Measurements from ENCODE around the gene GUCY2F.

GUCY2F gene

GRCh38 chrX:109403922-109404321, 78.0 kb downstream of the GUCY2F start:
- Histone ChIP-seq H4K20me1 (ENCODE audit: insufficient read depth, low read length) (no peaks in the 10 kb centered on the region), H3K9ac (ENCODE audit: low read length) (no peak overlapping the region), H3K27me3 (ENCODE audit: insufficient read depth, low read length) (no peaks in the 10 kb centered on the region), H3K79me2 (ENCODE audit: insufficient read depth, low read length) (no peaks in the 10 kb centered on the region), H3K36me3 (ENCODE audit: insufficient read depth, low read length) (no peaks in the 10 kb centered on the region), H3K9me3 (ENCODE audit: low read length) (no peaks in the 10 kb centered on the region), H3K27ac (ENCODE audit: low read depth, low read length, poor library complexity, severe bottlenecking) (no peak overlapping the region), H3K4me2 (ENCODE audit: low read length) (no peak overlapping the region), H3K4me3 (ENCODE audit: low read depth, low read length, poor library complexity, severe bottlenecking) (no peak overlapping the region), H3K9me2 (ENCODE audit: low read depth, low read length) (no peaks in the 10 kb centered on the region), H2AFZ (ENCODE audit: low read length) (no peak overlapping the region), H3K4me1 (ENCODE audit: insufficient read depth, low read length, severe bottlenecking) (no peaks in the 10 kb centered on the region), H3F3A (ENCODE audit: insufficient read depth, low read length) (no peaks in the 10 kb centered on the region)
- no peak for TF ChIP-seq EZH2 (IDR thresholded peaks at IDR 0.05; ENCODE audit: borderline replicate concordance, low read length)
- TF ChIP-seq, protein P1, sequence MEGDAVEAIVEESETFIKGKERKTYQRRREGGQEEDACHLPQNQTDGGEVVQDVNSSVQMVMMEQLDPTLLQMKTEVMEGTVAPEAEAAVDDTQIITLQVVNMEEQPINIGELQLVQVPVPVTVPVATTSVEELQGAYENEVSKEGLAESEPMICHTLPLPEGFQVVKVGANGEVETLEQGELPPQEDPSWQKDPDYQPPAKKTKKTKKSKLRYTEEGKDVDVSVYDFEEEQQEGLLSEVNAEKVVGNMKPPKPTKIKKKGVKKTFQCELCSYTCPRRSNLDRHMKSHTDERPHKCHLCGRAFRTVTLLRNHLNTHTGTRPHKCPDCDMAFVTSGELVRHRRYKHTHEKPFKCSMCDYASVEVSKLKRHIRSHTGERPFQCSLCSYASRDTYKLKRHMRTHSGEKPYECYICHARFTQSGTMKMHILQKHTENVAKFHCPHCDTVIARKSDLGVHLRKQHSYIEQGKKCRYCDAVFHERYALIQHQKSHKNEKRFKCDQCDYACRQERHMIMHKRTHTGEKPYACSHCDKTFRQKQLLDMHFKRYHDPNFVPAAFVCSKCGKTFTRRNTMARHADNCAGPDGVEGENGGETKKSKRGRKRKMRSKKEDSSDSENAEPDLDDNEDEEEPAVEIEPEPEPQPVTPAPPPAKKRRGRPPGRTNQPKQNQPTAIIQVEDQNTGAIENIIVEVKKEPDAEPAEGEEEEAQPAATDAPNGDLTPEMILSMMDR (IDR thresholded peaks at IDR 0.05; ENCODE audit: low read length), result no peak

- Histone ChIP-seq H3K9me2 (ENCODE audit: low read depth, low read length) (no peaks in the 10 kb centered on the region), H3K4me1 (ENCODE audit: insufficient read depth, low read length, severe bottlenecking) (no peaks in the 10 kb centered on the region), H2AFZ (ENCODE audit: low read length) (no peak overlapping the region), H3K9ac (ENCODE audit: low read length) (no peak overlapping the region), H3F3A (ENCODE audit: insufficient read depth, low read length) (no peaks in the 10 kb centered on the region), H3K27me3 (ENCODE audit: insufficient read depth, low read length) (no peaks in the 10 kb centered on the region), H3K4me3 (ENCODE audit: low read depth, low read length, poor library complexity, severe bottlenecking) (no peak overlapping the region), H3K9me3 (ENCODE audit: low read length) (no peaks in the 10 kb centered on the region), H3K79me2 (ENCODE audit: insufficient read depth, low read length) (no peaks in the 10 kb centered on the region), H3K4me2 (ENCODE audit: low read length) (no peak overlapping the region), H3K36me3 (ENCODE audit: insufficient read depth, low read length) (no peaks in the 10 kb centered on the region), H3K27ac (ENCODE audit: low read depth, low read length, poor library complexity, severe bottlenecking) (no peak overlapping the region), H4K20me1 (ENCODE audit: insufficient read depth, low read length) (no peaks in the 10 kb centered on the region)
- TF ChIP-seq, protein P1 (IDR thresholded peaks at IDR 0.05; ENCODE audit: low read length), result no peak
- TF ChIP-seq EZH2 (IDR thresholded peaks at IDR 0.05; ENCODE audit: borderline replicate concordance, low read length), result no peak
These were observed 82.1 kb downstream of the GUCY2F start for GRCh38 chrX:109399831-109400230.

DNA sequence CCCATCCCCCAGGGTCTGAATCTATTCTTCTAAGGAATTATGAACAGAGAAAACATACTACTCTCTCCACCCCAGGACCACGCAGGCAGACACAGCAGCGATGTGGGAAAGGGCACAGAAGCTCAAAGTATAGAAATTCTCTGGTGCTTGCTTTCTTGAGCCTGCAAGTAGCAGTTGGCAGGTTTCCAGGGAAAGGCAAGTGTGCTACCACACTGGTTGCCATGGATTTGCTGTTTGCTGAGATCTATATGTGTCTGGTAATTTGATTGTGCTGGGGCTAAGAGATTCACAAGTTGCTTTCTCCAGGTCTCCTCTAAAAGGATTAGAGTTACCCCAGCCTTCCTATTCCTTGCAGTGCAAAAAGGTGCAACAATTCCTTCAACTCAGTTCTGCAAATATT, 83.1 kb downstream of the GUCY2F start:
- Histone ChIP-seq H3K9me3 (ENCODE audit: low read length) (no peaks in the 10 kb centered on the region), H3K4me2 (ENCODE audit: low read length) (no peak overlapping the region), H3K9ac (ENCODE audit: low read length) (no peak overlapping the region), H3K4me1 (ENCODE audit: insufficient read depth, low read length, severe bottlenecking) (no peaks in the 10 kb centered on the region), H3K79me2 (ENCODE audit: insufficient read depth, low read length) (no peaks in the 10 kb centered on the region), H3K4me3 (ENCODE audit: low read depth, low read length, poor library complexity, severe bottlenecking) (no peak overlapping the region), H4K20me1 (ENCODE audit: insufficient read depth, low read length) (no peaks in the 10 kb centered on the region), H3K9me2 (ENCODE audit: low read depth, low read length) (no peaks in the 10 kb centered on the region), H3K27me3 (ENCODE audit: insufficient read depth, low read length) (no peaks in the 10 kb centered on the region), H3K27ac (ENCODE audit: low read depth, low read length, poor library complexity, severe bottlenecking) (no peak overlapping the region), H3F3A (ENCODE audit: insufficient read depth, low read length) (no peaks in the 10 kb centered on the region), H3K36me3 (ENCODE audit: insufficient read depth, low read length) (no peaks in the 10 kb centered on the region), H2AFZ (ENCODE audit: low read length) (no peak overlapping the region)
- TF ChIP-seq, protein P1 (IDR thresholded peaks at IDR 0.05; ENCODE audit: low read length), result no peak
- no peak for TF ChIP-seq EZH2 (IDR thresholded peaks at IDR 0.05; ENCODE audit: borderline replicate concordance, low read length)

Measured in OCI-LY1 (cell line).